Upper lobe of left lung (tissue), 4 donors: ENCODE measurements around the gene MYH1.

Experiments
- POLR2AphosphoS5 ChIP-seq, 2 donors: sonication (generic); formaldehyde crosslinking; IDR thresholded peaks; one replicate each; pipeline ENCODE4 v1.5.1; 2017; ENCODE audit warnings: antibody characterized with exemption in 2 of 2
- TF ChIP-seq, protein P1 (sequence below), 6 experiments: fragments of 450-650 bp in 4 of 6; fragments of 200-600 bp in 2 of 6; sonication (generic) in 2 of 6; IDR thresholded peaks; one replicate each; pipeline ENCODE4 v1.5.1; 2016 to 2019; ENCODE audit warnings: antibody characterized with exemption in 6 of 6

DNA sequence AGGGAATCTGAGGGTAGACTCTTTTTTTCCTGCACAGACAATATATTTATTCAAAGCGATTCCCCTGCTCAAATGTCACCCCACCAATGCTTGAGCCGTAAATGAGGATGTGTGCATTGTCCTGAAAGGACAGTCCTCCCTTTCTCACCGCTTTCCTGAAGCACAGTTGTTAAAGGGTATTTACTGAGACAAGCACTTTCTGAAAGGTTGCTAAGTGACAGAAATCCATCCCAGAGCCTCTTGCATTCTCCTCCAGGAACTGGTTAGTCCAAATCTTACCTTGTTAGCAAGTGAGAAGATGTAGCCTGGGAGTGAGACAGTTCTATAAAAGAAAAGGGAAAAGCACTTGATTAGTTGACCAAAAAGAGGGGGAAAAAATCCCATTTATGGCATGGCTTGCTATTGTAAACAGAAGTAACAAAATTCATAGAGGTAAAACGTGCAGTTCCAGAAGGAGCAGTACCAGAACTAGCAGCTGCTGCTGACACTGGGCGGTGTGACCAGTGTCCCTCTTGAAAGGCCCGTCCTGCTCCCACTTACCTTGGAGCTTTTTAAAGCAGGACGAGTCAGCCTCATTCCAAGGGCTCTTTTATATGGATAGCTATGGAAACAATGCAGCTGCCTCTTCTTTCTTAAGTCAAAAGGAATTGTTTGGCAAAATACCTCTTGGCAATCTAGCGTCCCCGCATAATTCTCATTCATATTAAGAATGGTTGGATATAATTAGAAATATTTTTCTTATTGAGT lies 30.9 kb upstream of the MYH1 start, which contains the start of gene MYH2:
- TF ChIP-seq, protein P1, sequence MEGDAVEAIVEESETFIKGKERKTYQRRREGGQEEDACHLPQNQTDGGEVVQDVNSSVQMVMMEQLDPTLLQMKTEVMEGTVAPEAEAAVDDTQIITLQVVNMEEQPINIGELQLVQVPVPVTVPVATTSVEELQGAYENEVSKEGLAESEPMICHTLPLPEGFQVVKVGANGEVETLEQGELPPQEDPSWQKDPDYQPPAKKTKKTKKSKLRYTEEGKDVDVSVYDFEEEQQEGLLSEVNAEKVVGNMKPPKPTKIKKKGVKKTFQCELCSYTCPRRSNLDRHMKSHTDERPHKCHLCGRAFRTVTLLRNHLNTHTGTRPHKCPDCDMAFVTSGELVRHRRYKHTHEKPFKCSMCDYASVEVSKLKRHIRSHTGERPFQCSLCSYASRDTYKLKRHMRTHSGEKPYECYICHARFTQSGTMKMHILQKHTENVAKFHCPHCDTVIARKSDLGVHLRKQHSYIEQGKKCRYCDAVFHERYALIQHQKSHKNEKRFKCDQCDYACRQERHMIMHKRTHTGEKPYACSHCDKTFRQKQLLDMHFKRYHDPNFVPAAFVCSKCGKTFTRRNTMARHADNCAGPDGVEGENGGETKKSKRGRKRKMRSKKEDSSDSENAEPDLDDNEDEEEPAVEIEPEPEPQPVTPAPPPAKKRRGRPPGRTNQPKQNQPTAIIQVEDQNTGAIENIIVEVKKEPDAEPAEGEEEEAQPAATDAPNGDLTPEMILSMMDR (IDR thresholded peaks at IDR 0.05), result no peak
- no peak for TF ChIP-seq POLR2AphosphoS5 (IDR thresholded peaks at IDR 0.05)
